Stimulated activated CD8-positive, alpha-beta memory T cell treated with anti-CD3 and anti-CD28 coated beads, Interleukin-15, amount 100 ng/mL, for 24 hours (primary cell): ENCODE data around the gene ACAA2.
"Not testable (repeated sequence)": the region's sequence is repeated elsewhere in the genome, so short reads cannot be mapped to it uniquely, and the experiment has no call there.

Source experiments
- DNase-seq: peaks from one replicate; pipeline ENCODE4 v3.0.0-alpha.2; 2020; ENCODE audit warnings: low read depth

The ACAA2 gene

DNA sequence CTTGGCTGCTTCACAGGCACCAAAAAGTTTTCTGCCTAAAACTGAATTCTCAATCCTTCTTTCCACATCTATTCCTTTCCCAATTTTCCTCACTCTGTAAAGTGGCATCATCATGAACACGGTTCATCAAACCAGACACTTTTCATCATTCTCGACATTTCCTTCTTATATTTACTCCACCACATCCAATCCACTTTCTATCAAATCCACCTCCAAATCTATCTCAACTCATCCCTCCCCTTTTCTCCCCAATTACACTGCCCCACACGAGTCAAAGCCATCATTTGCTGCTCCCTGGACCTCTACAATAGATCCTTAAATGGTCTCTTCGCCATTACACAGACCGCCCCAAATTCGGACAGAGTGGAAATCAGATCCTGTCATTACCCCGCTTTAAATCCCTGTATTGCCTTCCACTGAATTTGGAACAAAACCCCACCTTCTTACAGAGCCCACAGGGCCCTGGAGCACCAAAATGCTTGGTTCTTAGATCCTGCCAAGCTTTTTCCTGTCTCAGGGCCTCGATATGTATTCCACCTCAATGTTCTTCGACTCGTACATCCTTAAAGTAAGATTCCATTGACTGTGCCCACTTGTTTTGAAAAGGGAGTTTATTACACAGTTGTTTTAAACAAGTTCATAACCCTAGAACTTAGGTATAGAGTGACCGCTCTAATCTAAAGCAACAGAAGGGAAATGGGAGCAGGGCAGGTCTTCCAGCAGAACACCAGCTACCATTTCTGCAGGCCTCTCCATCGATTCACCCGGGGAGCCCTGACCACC lies 856 bp downstream of the ACAA2 start:
- no peak for DNase-seq

- no peak for DNase-seq
These were observed 2.0 kb downstream of the ACAA2 start for GRCh38 chr18:49811151-49811938.

DNA sequence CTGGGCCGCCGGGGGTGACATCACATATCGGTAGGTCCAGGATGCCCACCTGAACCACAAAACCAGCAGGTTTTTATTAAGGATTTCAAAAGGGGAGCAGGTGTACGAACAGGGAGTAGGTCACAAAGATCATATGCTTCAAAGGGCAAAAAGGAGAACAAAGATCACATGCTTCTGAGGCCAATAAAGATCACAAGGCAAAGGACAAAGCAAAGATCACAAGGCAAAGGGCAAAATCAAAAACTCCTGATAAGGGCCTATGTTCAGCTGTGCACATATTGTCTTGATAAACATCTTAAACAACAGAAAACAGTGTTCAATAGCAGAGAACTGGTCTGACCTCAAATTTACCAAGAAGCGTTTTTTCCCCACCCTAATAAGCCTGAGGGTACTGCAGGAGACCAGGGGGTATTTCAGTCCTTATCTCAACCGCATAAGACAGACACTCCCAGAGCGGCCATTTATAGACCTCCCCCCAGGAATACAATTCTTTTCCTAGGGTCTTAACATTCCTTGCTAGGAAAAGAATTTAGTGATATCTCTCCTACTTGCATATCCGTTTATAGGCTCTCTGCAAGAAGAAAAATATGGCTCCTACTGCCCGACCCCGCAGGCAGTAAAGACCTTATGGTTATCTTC lies 4.7 kb downstream of the ACAA2 start:
- not testable (repeated sequence) for DNase-seq

DNA sequence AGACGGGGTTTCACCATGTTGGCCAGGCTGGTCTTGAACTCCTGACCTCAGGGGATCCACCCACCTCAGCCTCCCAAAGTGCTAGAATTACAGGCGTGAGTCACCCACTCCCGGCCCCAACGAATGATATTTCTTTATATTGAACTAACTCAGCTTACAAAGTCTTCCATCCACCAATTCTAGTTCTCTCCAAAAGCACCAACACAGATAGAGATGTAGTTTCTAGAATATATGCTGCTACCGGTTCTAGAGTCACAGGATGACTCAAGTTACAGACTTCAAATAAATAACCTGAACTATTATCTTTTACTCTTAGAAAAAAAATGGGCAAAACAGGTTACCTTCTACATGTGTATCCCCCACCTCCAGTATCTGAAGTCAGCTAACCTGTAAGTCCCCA lies 9.2 kb downstream of the ACAA2 start:
- DNase-seq = no peak

DNA sequence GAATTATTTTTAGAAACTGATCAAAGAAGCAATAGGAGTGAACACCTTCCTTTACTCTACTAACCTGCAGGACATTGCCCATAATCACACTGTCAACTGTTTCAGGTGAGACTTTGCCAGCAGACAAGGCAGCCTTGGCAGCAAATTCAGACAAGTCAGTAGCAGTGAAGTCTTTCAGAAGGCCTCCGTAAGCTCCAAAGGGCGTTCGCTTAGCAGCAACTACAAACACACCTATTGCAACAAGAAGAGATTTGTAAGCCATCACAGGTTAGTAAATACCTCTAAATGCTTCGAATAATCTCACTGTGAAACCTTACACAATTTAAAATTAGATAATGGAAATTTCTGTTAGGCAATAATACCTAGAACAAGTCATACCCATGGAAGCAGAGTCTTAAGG lies 10.7 kb downstream of the ACAA2 start:
- DNase-seq = no peak

- not testable (repeated sequence) for DNase-seq
These were observed 12.8 kb downstream of the ACAA2 start for GRCh38 chr18:49800491-49800890.

DNA sequence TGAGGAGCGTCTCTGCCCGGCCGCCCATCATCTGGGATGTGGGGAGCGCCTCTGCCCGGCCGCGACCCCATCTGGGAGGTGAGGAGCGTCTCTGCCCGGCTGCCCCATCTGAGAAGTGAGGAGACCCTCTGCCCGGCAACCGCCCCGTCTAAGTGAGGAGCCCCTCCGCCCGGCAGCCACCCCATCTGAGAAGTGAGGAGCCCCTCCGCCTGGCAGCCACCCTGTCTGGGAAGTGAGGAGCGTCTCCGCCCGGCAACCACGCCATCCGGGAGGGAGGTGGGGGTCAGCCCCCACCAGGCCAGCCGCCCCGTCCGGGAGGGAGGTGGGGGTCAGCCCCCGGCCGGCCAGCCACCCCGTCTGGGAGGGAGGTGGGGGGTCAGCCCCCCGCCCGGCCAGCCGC lies 13.5 kb downstream of the ACAA2 start:
- DNase-seq = not testable (repeated sequence)

- no peak for DNase-seq
These were observed 15.3 kb downstream of the ACAA2 start for GRCh38 chr18:49798001-49798400.

GRCh38 chr18:49795612-49796552 lies 17.5 kb downstream of the ACAA2 start:
- no peak for DNase-seq

DNA sequence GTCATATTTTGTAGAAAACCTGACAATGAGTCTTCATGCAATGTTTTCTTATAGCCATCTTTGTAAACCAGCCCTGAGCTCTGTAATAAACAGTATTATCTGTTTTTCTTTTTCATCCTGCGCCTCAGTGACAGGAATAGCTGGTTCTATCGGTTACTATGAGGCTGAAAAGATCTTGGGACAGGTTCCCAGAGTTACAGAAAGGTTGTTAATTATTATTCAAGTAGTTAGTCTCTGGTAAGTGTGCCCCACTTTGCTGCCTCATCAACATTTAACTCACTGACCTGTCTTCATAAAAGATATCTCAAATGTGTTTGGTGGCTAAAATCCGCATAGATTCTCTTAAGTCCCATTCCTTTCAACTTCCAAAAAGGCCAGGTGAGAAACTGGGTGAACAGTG lies 18.6 kb downstream of the ACAA2 start:
- DNase-seq = no peak

DNA sequence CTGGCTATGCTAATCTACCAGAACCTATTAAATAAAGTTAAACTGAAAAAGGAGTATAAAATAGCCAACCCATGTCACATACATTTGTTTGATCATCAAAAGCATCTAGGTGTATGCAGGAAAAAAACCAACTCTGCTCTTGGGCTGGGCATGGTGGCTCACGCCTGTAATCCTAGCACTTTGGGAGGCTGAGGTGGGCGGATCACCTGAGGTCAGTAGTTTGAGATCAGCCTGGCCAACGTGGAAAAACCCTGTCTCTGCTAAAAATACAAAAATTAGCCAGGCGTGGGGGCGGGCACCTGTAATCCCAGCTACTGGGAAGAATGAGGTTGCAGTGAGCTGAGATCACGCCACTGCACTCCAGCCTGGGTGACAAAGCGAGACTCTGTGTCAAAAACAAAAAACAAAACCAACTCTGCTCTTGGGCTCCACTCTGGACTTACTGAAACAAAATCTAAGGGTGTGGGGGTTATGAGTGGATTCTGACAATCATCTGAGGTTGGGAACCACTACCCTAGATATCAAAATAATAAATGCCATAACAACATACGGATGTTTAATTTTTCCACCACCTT lies 23.7 kb downstream of the ACAA2 start:
- DNase-seq = not testable (repeated sequence)

DNA sequence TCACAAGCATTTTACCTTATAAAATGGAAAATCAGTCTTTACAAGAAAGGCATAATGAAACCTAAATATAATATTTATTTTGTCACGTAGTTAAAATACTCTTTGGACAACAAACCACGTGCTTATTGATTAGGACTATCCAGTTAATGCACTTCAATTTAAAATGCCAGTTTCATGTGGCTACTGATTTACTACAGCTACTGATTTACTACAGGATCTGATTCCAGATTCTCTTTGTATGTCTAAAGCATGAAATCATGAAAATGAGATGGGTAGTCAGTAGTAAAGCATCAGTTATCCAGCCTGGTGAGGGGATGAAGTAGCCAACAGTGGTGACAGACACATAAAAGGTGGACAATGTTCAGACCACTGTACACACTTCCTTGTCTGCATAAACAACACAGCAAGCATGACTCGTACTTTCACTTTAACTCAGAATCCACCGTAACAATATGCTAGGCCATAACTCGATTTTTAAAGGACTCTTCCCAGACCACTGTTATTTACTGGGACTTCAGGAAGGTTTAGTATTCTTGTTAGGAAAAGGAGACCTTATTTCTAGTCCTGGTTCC lies 24.9 kb downstream of the ACAA2 start:
- no peak for DNase-seq

DNA sequence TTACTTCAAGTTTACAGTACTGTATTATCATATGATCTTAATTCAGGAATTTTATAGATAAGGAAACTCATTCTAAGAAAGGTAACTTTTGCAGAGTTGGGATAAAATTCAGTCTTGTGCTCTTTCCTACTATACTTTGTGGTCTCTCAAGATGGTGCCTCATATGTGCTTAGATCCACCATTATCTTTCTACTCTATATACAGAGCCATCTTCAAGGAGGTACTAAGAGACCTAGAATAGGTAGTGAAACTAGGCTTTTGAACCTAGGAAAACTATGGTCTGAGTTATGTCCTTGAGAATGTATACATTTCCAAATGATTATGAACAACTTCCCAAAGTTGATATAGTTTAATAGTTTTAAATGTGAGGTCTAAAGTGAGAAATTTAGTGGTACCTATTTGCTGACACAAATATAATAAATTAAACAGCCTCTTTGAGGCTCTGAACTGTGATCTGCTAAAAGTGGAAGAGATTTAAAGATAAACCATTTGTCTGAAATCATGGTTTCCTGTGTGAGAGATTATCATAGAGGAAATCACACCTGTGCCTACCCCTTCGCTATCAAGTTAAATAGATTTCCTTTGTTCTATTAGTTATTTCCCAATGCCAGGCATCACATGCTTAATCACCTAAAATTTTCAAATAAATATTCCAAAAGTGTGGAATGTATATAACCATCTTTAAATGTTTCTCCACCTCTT lies 27.2 kb downstream of the ACAA2 start:
- DNase-seq = no peak

GRCh38 chr18:49784427-49785185 lies 28.7 kb downstream of the ACAA2 start:
- DNase-seq = no peak

- DNase-seq = not testable (repeated sequence)
These were observed 29.7 kb downstream of the ACAA2 start for GRCh38 chr18:49783631-49784030.

- no peak for DNase-seq
These were observed 34.4 kb downstream of the ACAA2 start for GRCh38 chr18:49778826-49779465.

GRCh38 chr18:49769047-49769728 lies 44.1 kb downstream of the ACAA2 start:
- DNase-seq = no peak

GRCh38 chr18:49768051-49768391 lies 45.3 kb downstream of the ACAA2 start:
- no peak for DNase-seq
